ENCODE measurements around the gene TSSK2.

The TSSK2 gene

DNA sequence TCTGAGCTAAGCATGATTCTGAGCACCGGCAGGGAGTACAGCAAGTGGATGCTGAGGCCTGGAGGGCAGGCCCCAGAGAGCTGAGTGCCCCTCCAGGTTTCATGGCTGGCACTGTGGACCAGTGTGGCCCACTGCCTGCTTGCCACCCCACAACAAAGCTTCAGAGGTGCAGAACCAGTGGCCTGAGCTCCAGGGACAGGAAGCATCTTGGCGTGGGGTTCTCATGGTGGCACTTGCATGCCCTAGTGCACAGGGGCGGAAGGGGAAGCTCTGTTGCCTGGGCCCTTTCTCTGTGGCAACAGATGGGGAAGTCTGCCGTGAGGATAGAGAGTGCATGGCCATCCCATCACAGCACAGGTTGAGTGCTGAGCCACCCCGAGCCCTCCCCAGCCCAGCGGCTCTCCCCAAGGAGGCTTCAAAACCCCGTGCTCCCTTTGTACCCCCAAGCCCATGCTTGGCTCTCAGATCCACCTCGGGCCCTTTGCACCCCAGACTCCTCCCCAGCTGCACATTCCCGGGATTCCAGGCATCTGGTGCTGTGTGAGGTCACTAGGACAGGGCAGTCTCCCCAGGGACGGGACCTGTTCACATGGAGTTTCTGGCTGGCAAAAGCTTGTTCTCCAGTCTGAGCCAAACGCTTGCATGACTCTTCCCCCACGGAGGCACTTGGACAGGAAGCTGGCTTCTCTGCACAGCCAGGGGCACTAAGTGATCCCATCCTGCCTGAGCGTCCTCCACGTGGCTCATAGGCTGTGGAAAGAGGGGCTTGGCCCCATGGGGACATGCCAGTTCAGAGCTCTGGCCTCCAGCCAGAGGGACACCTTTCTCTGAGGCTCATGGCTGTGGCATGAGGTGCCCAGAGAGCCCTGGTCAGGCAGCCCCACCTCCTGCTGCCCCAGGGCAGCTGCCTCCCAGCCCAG lies 43.3 kb downstream of the TSSK2 start:
- Histone ChIP-seq H3K9me3 (ENCODE audit: control insufficient read depth in 5 of 5, low read length in 5 of 5) (no peaks in the 10 kb centered on the region), H3K4me3 (ENCODE audit: low read depth in 1 of 5, low read length in 5 of 5) (peak overlapping the region in 1 of 5 donors; percentile 11), H3K9ac (ENCODE audit: low read length in 5 of 5) (no peak overlapping the region), H3K27me3 (ENCODE audit: control insufficient read depth in 5 of 5, insufficient read depth in 4 of 5, low read length in 5 of 5) (peaks cover 4 to 9% (median 8%) of the 10 kb centered on the region in 5 donors), H3K4me1 (ENCODE audit: control insufficient read depth in 5 of 5, insufficient read depth in 5 of 5, low read length in 5 of 5) (peaks cover 24 to 91% (median 86%) of the 10 kb centered on the region in 5 donors), H3K36me3 (ENCODE audit: control insufficient read depth in 5 of 5, insufficient read depth in 5 of 5, low read length in 5 of 5) (peaks cover 0 to 14% (median 6%) of the 10 kb centered on the region in 5 donors), H3K27ac (ENCODE audit: low read depth, low read length) (peak overlapping the region; percentile 82)

DNA sequence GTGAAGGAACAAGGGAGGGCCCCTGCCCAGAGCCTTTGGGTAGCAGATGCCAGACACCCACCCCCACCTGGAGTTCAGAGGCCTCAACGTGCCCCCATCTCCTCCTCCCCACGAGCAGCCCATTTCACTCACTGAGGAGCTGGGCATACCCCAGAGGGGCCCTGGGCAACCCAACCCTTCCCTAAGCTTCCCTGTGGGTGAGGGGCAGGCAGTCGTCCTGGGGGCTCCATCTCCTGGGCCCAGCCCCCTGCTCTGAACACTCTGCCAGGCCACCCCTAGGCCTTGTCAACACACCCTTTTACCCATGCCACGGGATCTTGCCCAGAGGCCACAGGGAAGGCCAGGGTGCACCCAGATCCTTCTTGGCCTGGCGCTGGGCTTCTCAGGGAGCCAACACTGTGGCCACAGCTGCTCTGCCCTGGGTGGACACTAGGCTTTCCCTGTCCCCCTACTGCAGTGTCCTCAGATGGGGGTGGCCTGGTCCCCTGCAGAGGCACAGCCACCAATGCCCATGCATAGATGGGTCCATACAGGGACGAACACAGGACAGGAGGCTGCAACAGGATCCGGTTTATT lies 44.0 kb downstream of the TSSK2 start:
- Histone ChIP-seq H3K4me3 (ENCODE audit: low read depth in 1 of 5, low read length in 5 of 5) (no peak overlapping the region), H3K36me3 (ENCODE audit: control insufficient read depth in 5 of 5, insufficient read depth in 5 of 5, low read length in 5 of 5) (peaks cover 0 to 14% (median 6%) of the 10 kb centered on the region in 5 donors), H3K9me3 (ENCODE audit: control insufficient read depth in 5 of 5, low read length in 5 of 5) (no peaks in the 10 kb centered on the region), H3K4me1 (ENCODE audit: control insufficient read depth in 5 of 5, insufficient read depth in 5 of 5, low read length in 5 of 5) (peaks cover 24 to 89% (median 82%) of the 10 kb centered on the region in 5 donors), H3K27me3 (ENCODE audit: control insufficient read depth in 5 of 5, insufficient read depth in 4 of 5, low read length in 5 of 5) (peaks cover 0 to 2% (median 1%) of the 10 kb centered on the region in 5 donors), H3K9ac (ENCODE audit: low read length in 5 of 5) (no peak overlapping the region), H3K27ac (ENCODE audit: low read depth, low read length) (peak overlapping the region; percentile 82)

- peaks cover 24 to 86% (median 76%) of the 10 kb centered on the region in 5 donors for H3K4me1 ChIP-seq (ENCODE audit: control insufficient read depth in 5 of 5, insufficient read depth in 5 of 5, low read length in 5 of 5)
- H3K9me3 ChIP-seq (ENCODE audit: control insufficient read depth in 5 of 5, low read length in 5 of 5) = no peaks in the 10 kb centered on the region
- no peak overlapping the region for H3K4me3 ChIP-seq (ENCODE audit: low read depth in 1 of 5, low read length in 5 of 5)
- H3K36me3 ChIP-seq (ENCODE audit: control insufficient read depth in 5 of 5, insufficient read depth in 5 of 5, low read length in 5 of 5) = peaks cover 0 to 14% (median 6%) of the 10 kb centered on the region in 5 donors
- peak overlapping the region; percentile 37 for H3K27ac ChIP-seq (ENCODE audit: low read depth, low read length)
- no peaks in the 10 kb centered on the region for H3K27me3 ChIP-seq (ENCODE audit: control insufficient read depth in 5 of 5, insufficient read depth in 4 of 5, low read length in 5 of 5)
- H3K9ac ChIP-seq (ENCODE audit: low read length in 5 of 5) = no peak overlapping the region
Observed at GRCh38 chr22:19175602-19176174, 44.6 kb downstream of the TSSK2 start.

DNA sequence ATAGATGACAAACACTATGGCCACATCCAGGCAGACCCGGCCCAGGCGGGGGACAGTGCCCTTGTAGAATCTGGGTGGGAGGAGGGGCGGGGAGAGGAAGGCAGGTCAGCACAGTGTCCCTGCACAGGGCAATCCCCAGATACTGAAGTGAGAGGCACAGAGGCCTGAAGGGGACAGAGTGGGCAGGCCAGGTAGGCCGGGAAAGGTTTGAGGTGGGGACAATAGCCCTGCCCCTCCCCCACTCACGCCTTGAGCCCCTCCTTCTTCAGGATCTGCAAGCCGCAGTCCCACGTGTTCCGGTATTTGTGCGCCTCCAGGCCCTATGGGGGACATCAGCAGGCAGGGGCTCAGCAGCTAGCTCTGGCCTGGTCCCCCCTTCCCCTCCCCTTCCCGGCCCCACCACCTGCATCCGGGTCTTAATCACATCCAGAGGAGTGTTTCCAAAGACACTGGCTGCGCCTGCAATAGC lies 45.1 kb downstream of the TSSK2 start:
- Histone ChIP-seq H3K4me3 (ENCODE audit: low read depth in 1 of 5, low read length in 5 of 5) (no peak overlapping the region), H3K27ac (ENCODE audit: low read depth, low read length) (peak overlapping the region; percentile 37), H3K9ac (ENCODE audit: low read length in 5 of 5) (no peak overlapping the region), H3K27me3 (ENCODE audit: control insufficient read depth in 5 of 5, insufficient read depth in 4 of 5, low read length in 5 of 5) (no peaks in the 10 kb centered on the region), H3K4me1 (ENCODE audit: control insufficient read depth in 5 of 5, insufficient read depth in 5 of 5, low read length in 5 of 5) (peaks cover 22 to 80% (median 71%) of the 10 kb centered on the region in 5 donors), H3K9me3 (ENCODE audit: control insufficient read depth in 5 of 5, low read length in 5 of 5) (no peaks in the 10 kb centered on the region), H3K36me3 (ENCODE audit: control insufficient read depth in 5 of 5, insufficient read depth in 5 of 5, low read length in 5 of 5) (peaks cover 0 to 14% (median 6%) of the 10 kb centered on the region in 5 donors)

DNA sequence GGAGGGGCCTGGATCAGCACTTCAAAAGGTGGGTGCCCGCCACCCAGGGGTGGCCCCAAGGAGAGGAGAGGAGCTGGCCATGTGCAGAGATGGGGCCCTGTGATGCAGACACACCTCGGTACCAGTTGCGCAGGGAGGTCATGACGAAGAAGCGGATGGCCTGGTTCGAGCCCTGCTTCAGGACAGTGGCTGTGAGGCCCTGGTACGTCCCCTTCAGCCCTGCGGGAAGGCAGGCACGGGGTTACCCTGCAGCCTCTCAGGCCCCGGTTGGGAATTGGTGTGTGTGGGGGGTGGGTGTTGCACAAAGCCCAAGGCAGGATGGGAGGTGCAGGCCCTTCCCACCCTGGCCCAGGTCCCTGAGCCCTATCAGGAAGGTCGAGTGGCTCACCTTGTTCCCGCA lies 45.6 kb downstream of the TSSK2 start:
- peaks cover 22 to 76% (median 70%) of the 10 kb centered on the region in 5 donors for H3K4me1 ChIP-seq (ENCODE audit: control insufficient read depth in 5 of 5, insufficient read depth in 5 of 5, low read length in 5 of 5)
- H3K9me3 ChIP-seq (ENCODE audit: control insufficient read depth in 5 of 5, low read length in 5 of 5) = no peaks in the 10 kb centered on the region
- H3K27me3 ChIP-seq (ENCODE audit: control insufficient read depth in 5 of 5, insufficient read depth in 4 of 5, low read length in 5 of 5) = no peaks in the 10 kb centered on the region
- peak overlapping the region; percentile 37 for H3K27ac ChIP-seq (ENCODE audit: low read depth, low read length)
- peak overlapping the region in 1 of 5 donors; percentile 47 for H3K9ac ChIP-seq (ENCODE audit: low read length in 5 of 5)
- peaks cover 0 to 14% (median 6%) of the 10 kb centered on the region in 5 donors for H3K36me3 ChIP-seq (ENCODE audit: control insufficient read depth in 5 of 5, insufficient read depth in 5 of 5, low read length in 5 of 5)
- no peak overlapping the region for H3K4me3 ChIP-seq (ENCODE audit: low read depth in 1 of 5, low read length in 5 of 5)

- H3K4me1 ChIP-seq (ENCODE audit: control insufficient read depth in 5 of 5, insufficient read depth in 5 of 5, low read length in 5 of 5) = peaks cover 19 to 69% (median 63%) of the 10 kb centered on the region in 5 donors
- no peaks in the 10 kb centered on the region for H3K27me3 ChIP-seq (ENCODE audit: control insufficient read depth in 5 of 5, insufficient read depth in 4 of 5, low read length in 5 of 5)
- H3K36me3 ChIP-seq (ENCODE audit: control insufficient read depth in 5 of 5, insufficient read depth in 5 of 5, low read length in 5 of 5) = peaks cover 0 to 14% (median 6%) of the 10 kb centered on the region in 5 donors
- no peaks in the 10 kb centered on the region for H3K9me3 ChIP-seq (ENCODE audit: control insufficient read depth in 5 of 5, low read length in 5 of 5)
- peak overlapping the region in 4 of 5 donors; percentile 63 to 75 (median 66) for H3K4me3 ChIP-seq (ENCODE audit: low read depth in 1 of 5, low read length in 5 of 5)
- H3K27ac ChIP-seq (ENCODE audit: low read depth, low read length) = peak overlapping the region; percentile 37
- peak overlapping the region in 4 of 5 donors; percentile 52 to 76 (median 69) for H3K9ac ChIP-seq (ENCODE audit: low read length in 5 of 5)
Observed at GRCh38 chr22:19177164-19178064, 46.3 kb downstream of the TSSK2 start.

- H3K27me3 ChIP-seq (ENCODE audit: control insufficient read depth in 5 of 5, insufficient read depth in 4 of 5, low read length in 5 of 5) = no peaks in the 10 kb centered on the region
- peak overlapping the region in 4 of 5 donors; percentile 52 to 76 (median 69) for H3K9ac ChIP-seq (ENCODE audit: low read length in 5 of 5)
- peak overlapping the region; percentile 37 for H3K27ac ChIP-seq (ENCODE audit: low read depth, low read length)
Observed at GRCh38 chr22:19178065-19178656, 47.1 kb downstream of the TSSK2 start.

DNA sequence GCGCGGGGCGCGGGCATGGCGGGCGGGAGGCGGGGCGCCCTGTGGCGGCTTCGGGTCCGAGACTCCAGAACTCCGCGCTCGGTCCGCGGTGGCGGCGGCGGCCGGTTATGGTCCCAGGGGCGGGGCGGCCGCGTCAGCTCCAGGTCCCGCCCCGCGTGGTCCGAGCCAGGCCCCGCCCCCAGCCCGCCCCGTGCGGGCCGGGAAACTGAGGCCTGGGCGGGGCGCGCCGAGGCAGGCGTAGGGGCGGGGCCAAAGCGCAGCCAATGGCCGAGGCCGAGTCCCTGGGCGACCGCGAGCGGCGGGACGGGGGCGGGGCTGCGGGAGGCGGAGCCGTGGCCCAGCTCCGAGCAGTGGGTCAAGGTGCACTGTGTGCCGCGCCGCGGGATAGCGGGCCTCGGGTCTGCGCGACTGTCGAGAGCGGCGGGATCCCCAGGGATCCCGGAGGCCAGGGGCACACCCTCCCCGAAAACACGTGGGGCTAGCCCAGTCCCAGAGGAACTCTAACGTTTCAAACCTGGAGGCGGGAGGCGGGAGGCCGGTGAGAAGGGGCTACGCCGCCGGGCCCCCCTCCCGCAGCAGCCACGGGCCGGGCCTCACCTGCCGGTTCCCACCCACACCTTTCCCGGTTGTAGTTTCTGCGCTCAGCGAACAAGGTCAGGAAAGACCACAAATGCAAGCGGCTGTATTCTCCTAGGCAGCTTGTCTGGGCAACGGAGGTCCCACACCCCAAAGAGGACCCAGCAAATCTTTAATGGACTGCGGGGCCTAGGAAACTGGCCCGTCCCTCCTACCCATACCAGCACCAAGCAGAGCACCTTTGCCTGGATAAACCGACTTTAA lies 47.8 kb downstream of the TSSK2 start, which contains the start of gene SLC25A1:
SLC25A1 (minus strand) TSS at position 80 of the 840 bp plus-strand sequence; CDS start at position 17, 63 bp downstream.
- H3K4me1 ChIP-seq (ENCODE audit: control insufficient read depth in 5 of 5, insufficient read depth in 5 of 5, low read length in 5 of 5) = peaks cover 9 to 54% (median 49%) of the 10 kb centered on the region in 5 donors
- H3K27ac ChIP-seq (ENCODE audit: low read depth, low read length) = peak within 1 kb of the TSS; percentile 86

More at GRCh38 chr22:19178065-19178656, 47.1 kb downstream of the TSSK2 start:
- peaks cover 0 to 18% (median 8%) of the 10 kb centered on the region in 5 donors for H3K36me3 ChIP-seq (ENCODE audit: control insufficient read depth in 5 of 5, insufficient read depth in 5 of 5, low read length in 5 of 5)
- H3K9me3 ChIP-seq (ENCODE audit: control insufficient read depth in 5 of 5, low read length in 5 of 5) = no peaks in the 10 kb centered on the region
- H3K4me1 ChIP-seq (ENCODE audit: control insufficient read depth in 5 of 5, insufficient read depth in 5 of 5, low read length in 5 of 5) = peaks cover 15 to 62% (median 56%) of the 10 kb centered on the region in 5 donors
- H3K4me3 ChIP-seq (ENCODE audit: low read depth in 1 of 5, low read length in 5 of 5) = peak overlapping the region in 4 of 5 donors; percentile 63 to 75 (median 66)

More for the DNA sequence above, 47.8 kb downstream of the TSSK2 start, which contains the start of gene SLC25A1:
- peak within 1 kb of the TSS in 4 of 5 donors; percentile 72 to 85 (median 78) for H3K9ac ChIP-seq (ENCODE audit: low read length in 5 of 5)
- H3K4me3 ChIP-seq (ENCODE audit: low read depth in 1 of 5, low read length in 5 of 5) = peak within 1 kb of the TSS; percentile 63 to 75 (median 69)
- H3K36me3 ChIP-seq (ENCODE audit: control insufficient read depth in 5 of 5, insufficient read depth in 5 of 5, low read length in 5 of 5) = peaks cover 0 to 21% (median 10%) of the 10 kb centered on the region in 5 donors
- no peaks in the 10 kb centered on the region for H3K27me3 ChIP-seq (ENCODE audit: control insufficient read depth in 5 of 5, insufficient read depth in 4 of 5, low read length in 5 of 5)
- no peaks in the 10 kb centered on the region for H3K9me3 ChIP-seq (ENCODE audit: control insufficient read depth in 5 of 5, low read length in 5 of 5)
